Lower leg skin (tissue), 3 donors: ENCODE data around the gene EYS.
"Not testable (repeated sequence)": the region's sequence is repeated elsewhere in the genome, so short reads cannot be mapped to it uniquely, and the experiment has no call there.

Experiments used
- POLR2A ChIP-seq, 2 donors: fragments of 450-650 bp; IDR thresholded peaks; one replicate each; pipeline ENCODE4 v1.6.1; 2016 to 2017; ENCODE audit warnings: antibody characterized with exemption in 2 of 2, mild to moderate bottlenecking in 1 of 2, moderate library complexity in 1 of 2
- TF ChIP-seq, protein P1 (sequence below), 3 donors: fragments of 450-650 bp; IDR thresholded peaks; one replicate each; pipeline ENCODE4 v1.5.1; 2016; ENCODE audit warnings: antibody characterized with exemption in 3 of 3, mild to moderate bottlenecking in 3 of 3, moderate library complexity in 2 of 3

DNA sequence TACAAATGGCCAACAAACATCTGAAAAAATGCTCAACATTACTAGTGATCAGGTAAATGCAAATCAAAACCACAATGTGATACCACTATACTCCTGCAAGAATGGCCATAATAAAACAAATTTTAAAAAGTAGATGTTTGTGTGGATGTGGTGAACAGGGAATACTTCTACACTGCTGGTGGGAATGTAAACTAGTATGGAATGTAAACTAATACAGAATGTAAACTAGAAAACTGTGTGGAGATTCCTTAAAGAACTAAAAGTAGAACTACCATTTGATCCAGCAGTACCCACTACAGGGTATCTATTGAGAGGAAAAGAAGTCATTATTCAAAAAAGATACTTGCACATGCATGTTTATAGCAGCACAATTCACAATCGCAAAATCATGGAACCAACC is 1878.3 kb downstream of the EYS start:
- TF ChIP-seq POLR2A (IDR thresholded peaks at IDR 0.05), result not testable (repeated sequence)
- TF ChIP-seq, protein P1, sequence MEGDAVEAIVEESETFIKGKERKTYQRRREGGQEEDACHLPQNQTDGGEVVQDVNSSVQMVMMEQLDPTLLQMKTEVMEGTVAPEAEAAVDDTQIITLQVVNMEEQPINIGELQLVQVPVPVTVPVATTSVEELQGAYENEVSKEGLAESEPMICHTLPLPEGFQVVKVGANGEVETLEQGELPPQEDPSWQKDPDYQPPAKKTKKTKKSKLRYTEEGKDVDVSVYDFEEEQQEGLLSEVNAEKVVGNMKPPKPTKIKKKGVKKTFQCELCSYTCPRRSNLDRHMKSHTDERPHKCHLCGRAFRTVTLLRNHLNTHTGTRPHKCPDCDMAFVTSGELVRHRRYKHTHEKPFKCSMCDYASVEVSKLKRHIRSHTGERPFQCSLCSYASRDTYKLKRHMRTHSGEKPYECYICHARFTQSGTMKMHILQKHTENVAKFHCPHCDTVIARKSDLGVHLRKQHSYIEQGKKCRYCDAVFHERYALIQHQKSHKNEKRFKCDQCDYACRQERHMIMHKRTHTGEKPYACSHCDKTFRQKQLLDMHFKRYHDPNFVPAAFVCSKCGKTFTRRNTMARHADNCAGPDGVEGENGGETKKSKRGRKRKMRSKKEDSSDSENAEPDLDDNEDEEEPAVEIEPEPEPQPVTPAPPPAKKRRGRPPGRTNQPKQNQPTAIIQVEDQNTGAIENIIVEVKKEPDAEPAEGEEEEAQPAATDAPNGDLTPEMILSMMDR (IDR thresholded peaks at IDR 0.05), result not testable (repeated sequence)
